Right ventricle myocardium inferior (tissue), 1 donor: ENCODE measurements around the gene ITGAD. TPM values are rescaled to one million over a fixed set of nuclear protein-coding genes. Genes with fewer than 3 reads are reported as not detected.
A peak's percentile ranks its signal among the peaks of the same experiment; 100 is the strongest.
"Not testable (repeated sequence)": the region's sequence is repeated elsewhere in the genome, so short reads cannot be mapped to it uniquely, and the experiment has no call there.

Experiments used
- ATAC-seq: fragments of 200-7000 bp; cut with Tn5 transposase; one replicate; pipeline ENCODE4 v1.9.1; 2020; ENCODE audit warnings: mild to moderate bottlenecking, moderate library complexity
- DNase-seq: peaks from one replicate; pipeline ENCODE4 v3.0.0; 2021; ENCODE audit errors: missing footprints
- intact Hi-C: fragments of 100-400 bp; cut with DNase I; formaldehyde crosslinking; loops from one replicate; pipeline ENCODE4 v1.11.0; 2022
- total RNA-seq: library from RNA; stranded (reverse); fragmentation: NEBNext Ultra II Directional; extraction: Animal tissue kit (Norgen Biotek cat#: 25700); gene quantifications from one replicate; pipeline ENCODE4 v1.2.1, GENCODE V29; 2021
- donor health status: DM: no; HTN: yes; CAD: no; lungs with severe emphysema.

ITGAD gene
- total RNA-seq, 1 donor from 2014 or later = 0.11 TPM

DNA sequence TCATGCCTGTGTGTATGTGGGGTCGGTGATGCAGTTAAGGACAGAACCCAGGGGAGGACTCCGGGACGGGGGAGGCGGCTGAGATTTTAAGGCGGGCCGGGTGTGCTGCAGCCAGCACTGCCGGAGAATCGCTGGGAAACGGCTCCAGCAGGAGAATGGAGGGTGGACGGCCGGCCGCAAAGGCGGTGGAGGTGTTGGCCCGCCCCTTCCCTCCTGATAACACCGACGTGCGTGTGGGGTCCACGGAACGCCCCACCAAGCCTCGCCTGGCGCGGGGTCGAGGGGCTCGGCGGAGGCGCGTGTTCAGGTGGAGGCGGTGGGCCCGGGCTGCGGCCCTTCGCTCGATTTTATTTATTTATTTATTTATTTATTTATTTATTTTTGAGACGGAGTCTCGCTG is 48.8 kb downstream of the ITGAD start:
- ATAC-seq (no peak), DNase-seq (no peak)
- intact Hi-C loops = loop anchor here (10.0 kb wide), 1 partner anchor 257 kb away; the partner anchor contains the start of gene FUS

DNA sequence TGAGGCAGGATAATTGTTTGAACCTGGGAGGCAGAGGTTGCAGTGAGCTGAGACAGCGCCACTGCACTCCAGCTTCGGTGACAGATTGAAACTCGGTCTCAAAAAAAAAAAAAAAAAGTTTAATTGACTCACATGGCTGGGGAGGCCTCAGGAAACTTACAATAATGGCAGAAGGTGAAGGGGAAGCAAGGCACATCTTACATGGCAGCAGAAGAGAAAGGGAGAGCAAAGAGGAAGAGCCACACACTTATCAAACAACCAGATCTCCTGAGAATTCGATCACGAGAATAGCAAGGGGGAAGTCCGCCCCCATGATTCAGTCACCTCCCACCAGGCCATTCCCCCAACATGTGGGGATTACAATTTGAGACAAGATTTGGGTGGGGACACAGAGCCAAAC is 52.8 kb downstream of the ITGAD start:
- ATAC-seq, DNase-seq: not testable (repeated sequence)
- intact Hi-C loops = loop anchor here (10.0 kb wide), 1 partner anchor 261 kb away; the partner anchor contains the start of gene FUS

DNA sequence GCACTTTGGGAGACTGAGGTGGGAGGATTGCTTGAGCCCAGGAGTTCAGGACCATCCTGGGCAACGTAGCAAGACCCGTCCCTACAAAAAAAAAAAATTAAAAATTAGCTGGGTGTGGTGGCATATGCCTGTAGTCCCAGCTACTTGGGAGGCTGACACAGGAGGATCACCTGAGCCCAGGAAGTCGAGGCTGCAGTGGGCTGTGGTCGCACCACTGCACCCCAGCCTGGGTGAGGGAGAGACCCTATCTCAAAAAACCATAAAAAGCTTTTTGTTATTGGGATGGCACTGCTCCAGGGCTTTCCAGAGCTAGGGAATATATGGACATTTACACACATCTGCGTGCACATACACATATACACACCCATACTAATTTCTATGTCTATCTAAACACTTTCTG is 58.1 kb downstream of the ITGAD start:
- no peak for DNase-seq
- intact Hi-C loops = loop anchor here (10.0 kb wide), 1 partner anchor 376 kb away; the partner anchor contains the start of genes ZNF646 and ZNF668
- ATAC-seq = no peak

DNA sequence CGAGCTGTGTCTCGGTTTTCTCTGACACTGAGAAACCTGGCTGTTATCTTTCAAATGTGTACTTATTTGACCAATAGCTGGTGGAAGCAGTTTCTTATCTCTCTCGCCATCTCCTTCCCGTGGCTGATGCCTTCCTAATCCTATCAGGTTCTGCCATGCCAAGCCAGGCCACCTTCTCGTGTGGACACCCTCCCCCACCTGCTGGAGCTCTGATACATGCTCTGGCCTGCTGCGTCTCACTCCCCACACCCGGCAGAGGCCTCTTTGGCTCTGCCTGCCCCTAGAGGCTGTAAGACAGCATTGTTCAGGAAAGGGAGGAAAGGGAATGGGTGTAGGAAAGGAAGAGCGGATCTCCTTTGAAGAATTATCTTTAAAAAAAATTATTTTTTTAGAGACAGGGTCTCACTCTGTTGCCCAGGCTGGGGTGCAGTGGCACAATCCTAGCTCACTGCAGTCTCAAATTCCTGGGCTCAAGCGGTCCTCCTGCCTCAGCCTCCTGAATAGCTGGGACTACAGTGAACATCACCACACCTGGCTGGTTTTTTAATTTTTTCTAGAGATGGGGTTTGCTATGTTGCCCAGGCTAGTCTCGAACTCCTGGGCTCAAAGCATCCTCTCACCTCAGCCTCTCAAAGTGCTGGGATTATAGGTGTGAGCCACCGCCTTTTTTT is 58.7 kb downstream of the ITGAD start:
- ATAC-seq (peak; percentile 66), DNase-seq (peak; percentile 69)
- intact Hi-C loops = loop anchor here (10.0 kb wide), 1 partner anchor 377 kb away; the partner anchor contains the start of genes ZNF646 and ZNF668

DNA sequence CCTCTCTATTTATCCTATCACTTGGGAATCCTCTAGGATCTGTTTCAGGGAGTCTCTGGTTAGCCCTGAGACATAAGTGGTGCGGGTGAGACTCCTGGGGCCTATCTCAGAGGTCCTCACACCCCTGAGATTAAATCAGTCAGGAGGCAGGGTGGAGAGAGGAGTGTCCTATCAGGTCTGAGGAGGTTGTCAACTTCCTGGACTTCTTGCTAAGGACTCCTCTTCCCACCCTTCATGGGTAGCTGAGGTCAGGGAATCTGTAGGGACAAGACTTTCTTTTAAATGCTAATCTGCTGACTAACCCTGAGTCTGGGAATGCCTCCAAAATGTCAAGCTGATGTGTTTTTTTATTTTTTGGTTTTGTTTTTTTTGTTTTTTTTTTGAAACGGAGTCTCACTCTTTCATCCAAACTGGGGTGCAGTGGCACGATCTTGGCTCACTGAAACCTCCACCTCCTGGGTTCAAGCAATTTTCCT is 59.5 kb downstream of the ITGAD start:
- ATAC-seq = peak; percentile 49
- intact Hi-C loops = loop anchor here (10.0 kb wide), 1 partner anchor 378 kb away; the partner anchor contains the start of genes ZNF646 and ZNF668
- no peak for DNase-seq

DNA sequence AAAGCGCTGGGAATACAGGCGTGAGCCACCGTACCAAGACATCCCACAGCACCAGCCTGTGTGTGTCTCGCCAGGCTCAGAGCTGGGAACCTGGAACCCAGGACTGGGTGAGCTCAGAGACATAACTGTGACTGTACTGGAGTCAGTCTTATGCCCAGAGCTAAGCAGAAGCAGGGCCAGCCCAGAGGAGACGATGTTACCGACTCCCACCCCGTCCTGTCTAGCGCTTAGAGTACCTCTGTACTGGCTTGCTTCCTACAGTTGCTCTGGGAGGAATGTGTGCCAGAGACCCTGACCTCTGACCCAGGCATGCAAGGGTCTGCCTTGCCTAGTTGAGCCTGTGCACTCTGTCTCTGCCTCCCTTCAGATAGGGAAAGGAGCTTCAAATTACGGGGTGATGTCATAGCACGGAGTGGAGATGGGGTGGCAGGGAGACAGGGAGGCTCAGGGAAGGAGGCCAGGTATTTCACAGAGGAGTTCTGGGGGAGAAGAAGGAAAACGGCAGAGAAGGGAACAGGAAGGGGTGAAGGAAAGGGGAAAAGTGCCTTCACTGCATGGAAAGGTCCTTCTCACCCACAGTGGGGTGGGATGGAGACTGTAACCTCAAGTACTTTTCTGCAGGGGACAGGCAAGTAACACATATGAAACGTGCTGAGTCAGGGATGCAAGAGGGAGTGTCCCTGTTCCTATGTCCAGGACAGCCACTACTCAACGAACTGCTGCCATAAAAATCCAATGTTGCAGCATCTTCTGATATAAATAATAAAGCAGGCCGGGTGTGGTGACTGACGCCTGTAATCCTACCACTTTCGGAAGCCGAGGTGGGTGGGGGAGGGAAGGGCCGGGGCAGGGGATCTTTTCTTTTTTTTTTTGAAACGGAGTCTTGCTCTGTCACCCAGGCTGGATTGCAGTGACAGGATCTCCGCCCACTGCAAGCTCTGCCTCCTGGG is 60.4 kb downstream of the ITGAD start:
- intact Hi-C loops = loop anchor here (10.0 kb wide), 1 partner anchor 379 kb away; the partner anchor contains the start of genes ZNF646 and ZNF668
- ATAC-seq = peak; percentile 27
- peak; percentile 66 for DNase-seq

DNA sequence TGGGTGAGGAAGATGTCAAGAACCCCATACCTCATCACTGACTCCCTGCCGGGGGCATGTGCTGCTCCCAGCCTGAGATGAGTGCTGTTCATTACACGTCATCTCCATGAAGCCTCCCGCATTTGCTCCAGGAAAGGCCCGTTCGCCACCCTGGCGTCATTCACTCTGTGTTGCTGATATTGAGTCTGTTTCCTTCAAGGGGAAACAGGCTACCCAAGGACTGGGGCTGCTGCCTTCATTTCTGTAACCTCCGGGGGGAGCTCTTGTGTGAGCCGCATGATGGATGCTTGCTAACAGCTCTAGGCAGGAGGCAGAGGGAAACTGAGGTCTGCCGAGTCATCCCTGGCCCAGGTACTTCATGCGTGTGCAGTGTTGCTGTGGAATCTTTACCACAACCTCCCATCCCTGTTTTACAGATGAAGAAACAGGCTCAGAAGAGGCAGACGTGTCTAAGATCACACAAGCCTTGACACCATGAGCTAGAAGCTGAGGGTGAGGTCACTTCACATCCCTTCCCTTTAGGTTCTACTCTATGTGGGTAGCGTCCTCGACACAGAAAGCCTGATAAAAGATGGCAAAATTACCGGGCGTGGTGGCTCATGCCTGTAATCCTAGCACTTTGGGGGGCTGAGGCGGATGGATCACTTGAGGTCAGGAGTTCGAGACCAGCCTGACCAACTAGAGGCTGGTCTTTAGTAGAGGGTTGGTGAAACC is 62.6 kb downstream of the ITGAD start:
- DNase-seq = no peak
- intact Hi-C loops = loop anchor here (5.0 to 10.0 kb wide), 3 partner anchors 381 to 468 kb away; partner anchors contain the start of genes HSD3B7, ZNF267, ZNF646 and ZNF668
- no peak for ATAC-seq

DNA sequence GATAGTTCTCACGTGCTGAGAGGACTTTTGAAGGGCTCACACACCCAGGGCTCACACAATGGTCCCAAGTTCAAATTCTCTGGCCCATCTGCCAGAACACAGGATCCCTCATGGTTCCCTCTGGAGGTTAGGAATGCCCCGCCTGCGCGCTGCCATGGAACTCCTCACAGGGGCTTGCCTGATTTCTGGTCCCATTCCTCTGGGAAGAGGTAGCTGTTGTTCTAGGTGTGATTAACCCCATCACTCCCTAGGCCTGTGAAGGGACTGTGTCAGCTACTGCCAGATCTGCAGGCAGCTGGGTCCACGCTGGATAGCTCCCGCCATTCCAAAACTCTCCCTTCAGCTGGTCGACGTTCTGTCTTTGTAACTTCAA is 63.8 kb downstream of the ITGAD start:
- no peak for ATAC-seq
- DNase-seq = no peak
- intact Hi-C loops = loop anchor here (5.0 to 10.0 kb wide), 3 partner anchors 382 to 470 kb away; partner anchors contain the start of genes HSD3B7, ZNF267, ZNF646 and ZNF668

DNA sequence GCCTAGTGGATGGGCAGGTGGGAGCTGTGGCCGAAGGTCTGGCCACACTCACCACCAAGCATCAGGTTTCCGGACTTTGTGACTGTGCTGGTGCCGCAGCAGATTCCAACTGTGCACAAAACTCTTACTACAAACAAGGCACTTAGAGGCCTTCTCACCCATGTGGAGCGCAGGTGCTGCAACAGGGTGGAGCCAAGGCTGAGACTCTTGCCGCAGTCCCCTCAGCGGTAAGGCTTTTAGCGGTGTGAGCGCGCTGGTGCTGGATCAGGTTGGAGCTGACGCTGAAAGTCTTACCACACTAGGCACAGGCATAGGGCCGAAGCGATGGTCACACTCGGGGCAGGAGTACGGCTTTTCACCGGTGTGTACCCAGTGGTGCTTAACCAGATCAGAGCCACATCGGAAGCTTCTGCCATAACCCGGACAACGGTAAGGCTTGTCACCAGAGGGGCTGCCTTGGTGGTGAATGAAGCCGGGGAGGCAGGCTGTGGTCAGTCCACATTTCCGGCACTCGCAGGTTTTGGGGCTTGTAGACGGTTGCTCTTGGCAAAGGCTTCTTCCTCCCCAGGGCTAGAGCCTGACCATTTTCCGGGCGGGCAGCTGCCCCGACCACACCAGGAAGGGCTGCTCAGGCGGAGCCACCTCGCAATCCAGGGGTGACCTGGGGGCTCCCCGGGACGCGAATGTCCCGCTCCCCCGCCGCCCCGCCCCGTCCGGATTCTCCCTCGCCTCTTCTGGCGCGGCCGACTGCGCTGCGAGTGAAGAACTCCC is 65.1 kb downstream of the ITGAD start:
- no peak for ATAC-seq
- intact Hi-C loops = loop anchor here (5.0 to 10.0 kb wide), 3 partner anchors 383 to 471 kb away; partner anchors contain the start of genes HSD3B7, ZNF267, ZNF646 and ZNF668

DNA sequence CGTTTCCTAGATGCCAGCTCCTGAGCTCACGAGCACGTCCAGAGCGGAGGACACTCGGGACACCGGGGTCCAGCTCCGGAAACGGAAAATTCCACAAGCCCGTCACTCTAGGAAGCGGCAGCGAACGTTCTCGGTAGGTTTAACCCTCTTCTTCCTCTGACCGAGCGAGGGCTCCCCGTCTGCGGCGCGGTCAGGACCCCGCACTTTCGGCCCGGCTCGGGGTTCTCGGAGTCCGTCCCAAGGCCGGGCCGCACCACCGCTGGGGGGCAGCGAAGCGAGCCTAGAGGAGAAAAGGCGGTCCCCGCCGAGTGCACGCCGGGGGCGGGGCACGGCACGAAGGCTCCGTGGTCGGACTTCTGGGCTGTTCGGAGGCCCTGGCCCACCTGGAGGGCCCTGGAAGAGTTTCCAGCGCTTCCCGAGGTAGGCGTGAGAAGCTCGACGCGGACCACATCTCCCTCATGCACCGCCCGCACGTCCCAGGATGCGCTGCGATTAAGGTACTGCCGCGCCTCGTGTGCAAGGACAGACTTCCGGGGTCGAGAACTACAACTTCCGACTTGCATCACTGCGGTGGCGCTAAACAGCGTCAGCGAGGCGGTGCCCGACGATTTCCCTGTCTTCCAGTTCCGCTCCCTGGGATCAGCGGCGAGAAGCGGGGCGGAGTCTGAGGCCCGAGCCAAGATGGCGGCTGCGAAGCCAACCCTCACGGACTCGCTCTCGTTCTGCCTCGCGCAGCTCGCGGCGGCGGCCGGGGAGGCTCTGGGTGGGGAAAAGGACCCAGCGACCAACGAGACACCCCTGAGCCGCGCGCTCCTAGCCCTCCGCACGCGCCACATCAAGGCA is 65.9 kb downstream of the ITGAD start, which contains the start of gene ARMC5:
ARMC5 (plus strand) TSS at position 658 of the 843 bp plus-strand sequence; CDS start at position 682, 24 bp downstream.
- intact Hi-C loops = loop anchor here (5.0 to 10.0 kb wide), 3 partner anchors 384 to 472 kb away; partner anchors contain the start of genes HSD3B7, ZNF267, ZNF646 and ZNF668
- DNase-seq = peak; percentile 98
- peak; percentile 89 for ATAC-seq

More for the DNA sequence above, 65.1 kb downstream of the ITGAD start:
- DNase-seq = no peak

DNA sequence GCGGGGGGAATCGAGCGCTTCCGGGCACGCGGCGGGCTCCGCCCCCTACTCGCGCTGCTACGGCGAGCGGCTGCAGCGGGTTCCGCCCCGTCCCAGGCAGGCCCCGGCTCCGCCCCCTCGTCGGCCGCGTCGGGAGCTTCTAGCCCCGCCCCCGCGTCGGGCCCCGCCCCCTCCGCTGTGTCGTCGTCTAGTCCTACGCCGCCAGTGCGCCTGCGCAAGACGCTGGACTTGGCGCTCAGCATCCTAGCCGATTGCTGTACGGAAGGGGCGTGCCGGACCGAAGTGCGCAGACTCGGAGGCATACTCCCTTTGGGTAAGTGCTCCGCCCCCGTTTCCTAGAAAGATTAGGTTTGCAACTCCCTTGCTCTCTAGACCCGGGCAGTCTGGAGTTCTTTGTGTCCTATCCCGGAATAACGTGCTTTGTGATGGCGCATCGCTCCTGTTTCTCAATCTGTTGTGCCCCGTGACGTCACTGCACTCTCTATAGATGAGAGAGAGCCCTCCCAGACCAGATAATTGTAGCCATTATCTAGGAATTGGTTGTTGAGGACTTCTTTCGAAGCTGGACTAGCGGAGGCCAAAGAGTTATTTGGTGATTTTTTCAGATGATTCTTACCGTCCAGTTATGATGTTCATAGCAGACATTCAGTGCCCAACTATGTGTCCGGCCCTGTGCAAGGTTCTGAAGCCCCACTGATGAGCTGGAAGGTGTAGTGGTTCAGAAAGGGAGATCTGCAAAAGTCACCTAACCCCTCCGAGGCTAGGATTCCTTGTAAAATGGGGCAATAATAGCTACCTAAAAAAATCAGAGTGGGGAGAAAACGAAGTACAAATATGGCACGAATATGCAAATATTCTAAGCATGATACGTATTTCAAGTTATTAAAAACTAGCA is 66.8 kb downstream of the ITGAD start:
- intact Hi-C loops = loop anchor here (5.0 to 10.0 kb wide), 4 partner anchors 47 to 473 kb away; partner anchors contain the start of genes HSD3B7, RUSF1, ZNF267 and ZNF646
- ATAC-seq = peak; percentile 93
- DNase-seq = peak; percentile 100

DNA sequence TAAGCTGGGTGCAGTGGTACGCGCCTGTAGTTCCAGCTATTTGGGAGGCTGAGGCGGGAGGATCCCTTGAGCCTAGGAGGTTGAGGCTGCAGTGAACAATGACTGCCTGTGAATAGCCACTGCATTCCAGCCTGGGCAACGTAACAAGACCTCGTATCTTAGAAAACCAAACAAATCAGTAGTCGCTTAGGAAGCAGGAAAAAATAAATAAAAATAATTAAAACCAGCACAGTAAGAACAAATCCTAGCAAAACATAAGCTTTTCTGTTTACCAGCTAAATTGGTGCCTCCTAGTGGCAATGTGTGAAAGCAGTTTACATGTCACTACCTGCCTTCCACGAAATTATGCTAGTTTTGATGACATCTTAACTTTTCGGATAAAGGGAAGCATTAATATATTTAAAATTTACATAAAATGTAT is 67.5 kb downstream of the ITGAD start:
- ATAC-seq (no peak), DNase-seq (no peak)
- intact Hi-C loops = loop anchor here (5.0 kb wide), 1 partner anchor 47 kb away; the partner anchor contains the start of gene RUSF1

DNA sequence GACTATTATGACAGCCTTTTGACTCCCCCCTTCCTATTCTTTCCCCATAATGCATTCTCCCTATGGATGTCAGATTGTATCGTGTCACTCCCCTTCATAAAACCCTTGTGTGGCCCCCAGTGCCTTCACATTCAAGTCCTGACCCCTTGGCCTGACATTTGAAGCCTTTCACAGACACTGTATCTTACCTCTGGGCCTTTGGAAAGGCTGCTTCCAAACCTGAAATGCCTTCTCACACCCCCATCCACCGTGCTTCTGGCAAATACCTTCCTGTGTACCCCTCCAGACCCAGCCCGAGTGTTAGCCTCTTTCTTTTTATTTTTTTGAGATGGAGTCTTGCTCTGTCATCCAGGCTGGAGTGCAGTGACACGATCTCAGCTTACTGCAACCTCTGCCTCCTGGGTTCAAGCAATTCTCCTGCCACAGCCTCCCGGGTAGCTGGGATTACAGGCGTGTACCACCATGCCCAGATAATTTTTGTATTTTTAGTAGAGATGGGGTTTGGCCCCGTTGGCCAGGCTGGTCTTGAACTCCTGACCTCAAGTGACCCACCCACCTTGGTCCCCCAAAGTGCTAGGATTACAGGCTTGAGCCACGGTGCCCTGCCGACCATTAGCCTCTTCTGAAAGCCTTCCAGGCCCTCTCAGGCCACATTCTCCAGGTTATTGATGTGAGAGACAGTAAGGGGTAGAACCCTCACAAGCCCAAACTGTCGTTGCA is 68.2 kb downstream of the ITGAD start:
- DNase-seq = no peak
- no peak for ATAC-seq
- intact Hi-C loops = loop anchor here (5.0 kb wide), 1 partner anchor 46 kb away; the partner anchor contains the start of gene RUSF1
